Measurements from ENCODE around the gene GRPEL2.

DNA sequence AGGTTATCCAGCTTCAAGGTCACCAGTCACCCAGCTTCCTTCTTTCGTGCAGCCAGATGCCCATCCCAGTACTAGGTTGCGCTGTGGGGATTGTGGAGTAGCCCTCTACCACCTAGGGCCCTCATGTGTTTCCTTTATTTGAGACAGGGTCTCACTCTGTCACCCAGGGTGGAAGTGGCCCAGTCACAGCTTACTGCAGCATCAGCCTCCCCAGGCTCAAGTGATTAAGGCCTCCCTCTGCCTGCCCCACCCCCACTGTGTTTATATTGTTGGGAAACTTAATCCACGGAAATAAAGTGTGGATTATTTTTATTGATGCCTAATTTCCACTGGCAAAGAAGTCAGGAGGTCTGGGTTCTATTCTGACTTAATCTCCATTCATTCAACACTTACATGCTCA is 29.5 kb downstream of the GRPEL2 start:
- TF ChIP-seq CTCF (IDR thresholded peaks at IDR 0.05) = no peak
- TF ChIP-seq POLR2A (IDR thresholded peaks at IDR 0.05) = no peak

Measured in sigmoid colon (tissue), 3 donors.